OCI-M2 (cell line): ENCODE results near the gene SOX15.

Source experiments
- DNase-seq: peaks from one replicate; lab custom pipeline; 2025; ENCODE audit not compliant: unreplicated experiment; lab: John Stamatoyannopoulos, UW

Gene SOX15

DNA sequence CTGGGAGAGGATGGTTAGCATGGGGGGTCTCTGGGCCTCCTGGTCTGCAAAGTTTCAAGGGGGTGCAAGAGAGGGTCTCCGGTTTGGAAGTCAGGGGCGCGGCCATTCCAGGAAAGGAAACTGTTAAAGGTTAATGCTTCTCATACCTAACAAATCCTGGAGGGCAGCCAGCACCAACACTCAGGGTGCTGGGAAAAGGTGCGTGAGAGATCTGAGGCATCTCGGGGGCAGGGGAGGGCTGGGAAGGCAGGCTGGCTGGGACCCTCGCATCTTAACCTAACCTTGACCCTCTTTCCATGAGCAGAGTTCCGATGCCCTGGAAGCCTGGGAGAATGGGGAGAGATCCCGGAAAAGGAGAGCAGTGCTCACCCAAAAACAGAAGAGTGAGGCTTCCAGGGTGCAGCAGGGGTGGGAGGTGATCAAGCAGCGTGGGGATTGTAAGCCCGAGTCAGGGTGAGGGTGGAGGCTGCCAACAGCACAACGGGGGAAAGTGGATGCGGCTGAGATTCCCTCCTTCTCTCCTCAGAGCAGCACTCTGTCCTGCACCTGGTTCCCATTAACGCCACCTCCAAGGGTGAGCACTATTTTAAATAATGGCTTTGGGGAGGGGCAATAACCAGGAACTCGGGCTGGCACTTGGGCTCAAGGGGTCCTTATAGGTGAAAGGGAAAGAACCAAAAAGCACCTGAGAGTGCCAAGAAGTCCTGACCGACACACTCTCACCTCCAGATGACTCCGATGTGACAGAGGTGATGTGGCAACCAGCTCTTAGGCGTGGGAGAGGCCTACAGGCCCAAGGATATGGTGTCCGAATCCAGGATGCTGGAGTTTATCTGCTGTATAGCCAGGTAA is 30.3 kb downstream of the SOX15 start:
- DNase-seq, result no peak

DNA sequence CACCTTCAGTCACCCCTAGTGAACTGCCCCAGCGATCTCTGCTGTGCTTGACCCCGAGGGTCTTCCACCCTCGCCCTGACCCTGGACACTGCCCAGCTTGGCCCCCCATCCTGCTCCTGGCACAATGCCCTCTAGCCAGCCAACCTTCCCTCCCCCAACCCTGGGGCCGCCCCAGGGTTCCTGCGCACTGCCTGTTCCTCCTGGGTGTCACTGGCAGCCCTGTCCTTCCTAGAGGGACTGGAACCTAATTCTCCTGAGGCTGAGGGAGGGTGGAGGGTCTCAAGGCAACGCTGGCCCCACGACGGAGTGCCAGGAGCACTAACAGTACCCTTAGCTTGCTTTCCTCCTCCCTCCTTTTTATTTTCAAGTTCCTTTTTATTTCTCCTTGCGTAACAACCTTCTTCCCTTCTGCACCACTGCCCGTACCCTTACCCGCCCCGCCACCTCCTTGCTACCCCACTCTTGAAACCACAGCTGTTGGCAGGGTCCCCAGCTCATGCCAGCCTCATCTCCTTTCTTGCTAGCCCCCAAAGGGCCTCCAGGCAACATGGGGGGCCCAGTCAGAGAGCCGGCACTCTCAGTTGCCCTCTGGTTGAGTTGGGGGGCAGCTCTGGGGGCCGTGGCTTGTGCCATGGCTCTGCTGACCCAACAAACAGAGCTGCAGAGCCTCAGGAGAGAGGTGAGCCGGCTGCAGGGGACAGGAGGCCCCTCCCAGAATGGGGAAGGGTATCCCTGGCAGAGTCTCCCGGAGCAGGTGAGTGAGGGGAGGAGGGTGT is 31.2 kb downstream of the SOX15 start, which contains the start of gene TNFSF13:
Gene TNFSF13, plus strand, starts transcription at position 207 of the 776 bp plus-strand sequence. Its CDS starts 290 bp downstream, at position 497.
- no peak for DNase-seq

DNA sequence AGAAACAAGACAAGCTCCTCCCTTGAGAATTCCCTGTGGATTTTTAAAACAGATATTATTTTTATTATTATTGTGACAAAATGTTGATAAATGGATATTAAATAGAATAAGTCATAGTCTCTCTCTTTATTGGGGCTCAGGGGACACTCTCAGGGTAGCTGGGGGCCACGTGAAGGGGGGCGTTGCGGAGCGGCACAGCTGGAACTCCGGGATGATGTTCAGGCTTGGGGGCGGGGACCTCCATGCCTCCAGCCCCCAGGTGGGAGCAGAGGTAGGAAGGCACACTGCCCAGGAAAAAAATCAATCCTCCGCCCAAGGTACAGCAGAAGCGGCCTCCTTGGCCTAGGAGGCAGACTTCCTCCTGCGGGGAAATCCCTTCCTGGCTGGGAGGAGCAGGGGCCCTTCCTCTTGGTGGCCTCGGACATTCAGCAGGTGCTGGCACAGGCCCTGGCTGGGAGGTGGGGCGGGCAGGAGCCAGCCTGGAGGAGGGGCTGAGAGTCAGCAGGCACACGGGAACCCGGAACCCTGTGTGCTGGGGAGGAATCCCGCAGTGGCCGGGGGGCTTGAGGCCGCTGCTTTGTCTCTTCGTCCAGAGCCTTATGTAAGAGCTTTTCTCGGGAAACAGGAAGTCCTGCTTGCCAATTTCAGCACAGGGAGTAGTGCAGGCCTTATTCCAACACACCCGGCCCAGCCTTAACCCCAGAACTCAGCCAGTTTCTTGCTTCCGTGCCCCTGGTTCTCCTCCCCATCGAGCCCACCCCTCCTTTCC is 31.9 kb downstream of the SOX15 start:
- no peak for DNase-seq

DNA sequence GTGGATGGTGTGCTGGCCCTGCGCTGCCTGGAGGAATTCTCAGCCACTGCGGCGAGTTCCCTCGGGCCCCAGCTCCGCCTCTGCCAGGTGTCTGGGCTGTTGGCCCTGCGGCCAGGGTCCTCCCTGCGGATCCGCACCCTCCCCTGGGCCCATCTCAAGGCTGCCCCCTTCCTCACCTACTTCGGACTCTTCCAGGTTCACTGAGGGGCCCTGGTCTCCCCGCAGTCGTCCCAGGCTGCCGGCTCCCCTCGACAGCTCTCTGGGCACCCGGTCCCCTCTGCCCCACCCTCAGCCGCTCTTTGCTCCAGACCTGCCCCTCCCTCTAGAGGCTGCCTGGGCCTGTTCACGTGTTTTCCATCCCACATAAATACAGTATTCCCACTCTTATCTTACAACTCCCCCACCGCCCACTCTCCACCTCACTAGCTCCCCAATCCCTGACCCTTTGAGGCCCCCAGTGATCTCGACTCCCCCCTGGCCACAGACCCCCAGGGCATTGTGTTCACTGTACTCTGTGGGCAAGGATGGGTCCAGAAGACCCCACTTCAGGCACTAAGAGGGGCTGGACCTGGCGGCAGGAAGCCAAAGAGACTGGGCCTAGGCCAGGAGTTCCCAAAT is 32.6 kb downstream of the SOX15 start:
- DNase-seq, result no peak

DNA sequence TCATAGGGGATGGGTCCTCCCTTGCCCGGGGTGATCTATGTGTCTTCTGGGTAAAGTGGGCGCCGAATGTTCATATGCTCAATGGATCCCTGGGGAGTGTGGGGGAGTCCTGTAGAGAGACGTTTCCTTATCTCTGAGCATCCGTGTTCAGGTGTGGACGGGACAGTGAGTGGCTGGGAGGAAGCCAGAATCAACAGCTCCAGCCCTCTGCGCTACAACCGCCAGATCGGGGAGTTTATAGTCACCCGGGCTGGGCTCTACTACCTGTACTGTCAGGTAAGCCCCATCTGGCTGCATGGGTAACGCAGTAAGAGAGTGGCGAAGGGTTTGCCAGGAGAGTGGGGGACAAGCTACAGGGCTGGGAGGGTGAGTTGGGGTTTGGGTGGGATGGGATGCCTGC is 33.3 kb downstream of the SOX15 start:
- no peak for DNase-seq

DNA sequence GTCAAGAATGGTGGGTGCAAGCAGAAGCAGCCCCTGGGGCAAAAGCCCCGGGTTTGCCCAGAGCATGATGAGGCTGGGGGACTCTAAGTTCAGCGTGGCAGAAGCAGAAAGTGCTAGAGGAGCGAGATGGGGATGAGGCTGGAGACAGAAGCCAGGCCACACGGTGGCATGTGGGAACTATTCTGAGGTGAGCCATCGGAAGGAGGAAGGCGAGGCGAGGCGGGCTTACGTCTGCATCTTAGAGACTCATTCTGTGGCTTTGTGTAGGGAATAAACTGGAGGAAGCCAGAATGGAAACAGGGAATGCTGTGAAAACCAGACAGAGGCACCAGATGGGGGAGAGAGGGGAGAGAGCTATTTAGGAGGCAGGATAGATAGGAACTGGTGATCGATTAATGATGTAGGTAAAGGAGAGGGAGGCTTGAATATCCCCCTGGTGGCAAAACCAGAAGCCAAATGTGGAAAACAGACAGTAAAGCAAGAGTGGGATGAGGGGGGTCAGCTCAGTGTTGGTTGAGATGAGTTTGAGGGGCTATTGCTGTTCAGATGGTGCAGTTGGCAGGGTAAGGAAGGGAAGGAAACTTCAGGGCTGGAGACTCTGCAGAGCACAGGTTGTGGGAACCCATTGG is 34.5 kb downstream of the SOX15 start:
- no peak for DNase-seq

DNA sequence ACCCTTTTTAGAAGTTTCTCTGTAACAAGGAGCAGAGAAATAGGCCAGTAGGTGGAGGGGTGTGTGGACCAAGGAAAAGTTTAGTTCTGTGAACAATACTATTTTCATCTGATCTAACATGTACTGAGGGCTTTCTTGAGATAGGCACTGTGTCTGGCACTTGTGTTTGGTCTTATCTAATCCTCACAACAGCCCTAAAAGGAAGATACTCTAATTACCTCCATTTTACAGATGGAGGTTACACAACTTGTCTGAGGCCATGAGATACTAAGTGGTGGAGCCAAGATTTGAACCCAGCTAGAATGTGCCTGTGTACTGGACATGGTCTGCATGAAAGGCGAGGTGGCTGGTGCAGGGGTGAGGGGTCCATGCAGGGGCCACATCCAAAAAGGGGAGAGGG is 36.5 kb downstream of the SOX15 start:
- DNase-seq, result no peak

DNA sequence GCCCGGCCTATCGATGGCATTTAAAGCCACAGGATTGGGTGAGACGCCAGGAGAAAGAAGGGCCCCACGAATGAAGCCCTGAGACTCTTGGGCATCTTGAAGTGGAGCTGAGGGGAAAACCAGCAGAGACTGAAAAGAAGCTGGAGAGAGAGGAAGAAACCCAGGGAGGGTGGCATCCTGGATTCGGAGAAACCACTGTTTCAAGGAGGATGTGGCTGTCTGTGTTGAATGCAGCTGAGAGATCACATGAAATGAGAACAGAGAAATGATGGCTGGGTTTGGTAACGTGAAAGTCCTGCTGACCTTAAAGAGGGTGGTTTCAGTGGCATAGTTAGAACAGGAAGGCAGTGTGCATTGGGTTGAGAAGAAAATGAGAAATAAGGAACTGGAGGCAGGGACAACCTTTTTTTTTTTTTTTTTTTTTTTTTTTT is 37.3 kb downstream of the SOX15 start:
- no peak for DNase-seq

DNA sequence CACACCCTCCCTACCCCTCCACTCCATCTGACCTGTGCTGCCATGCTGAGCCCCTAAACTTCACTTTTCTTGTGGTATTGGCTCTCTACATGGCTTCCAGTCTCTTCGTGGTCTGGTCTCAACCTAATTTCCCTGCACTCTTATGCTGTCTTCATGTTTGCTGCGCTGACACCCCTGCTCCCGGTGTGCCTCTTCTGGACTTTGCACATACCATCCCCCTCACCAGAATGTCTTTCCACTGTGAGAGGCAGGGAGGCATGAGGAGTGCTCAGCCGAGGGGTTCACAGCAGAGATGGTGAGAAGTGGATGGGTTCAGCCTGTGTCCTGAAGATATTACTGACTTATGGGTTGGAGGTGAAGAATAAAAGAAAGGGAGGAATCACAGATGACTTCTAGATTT is 38.5 kb downstream of the SOX15 start:
- DNase-seq, result no peak

DNA sequence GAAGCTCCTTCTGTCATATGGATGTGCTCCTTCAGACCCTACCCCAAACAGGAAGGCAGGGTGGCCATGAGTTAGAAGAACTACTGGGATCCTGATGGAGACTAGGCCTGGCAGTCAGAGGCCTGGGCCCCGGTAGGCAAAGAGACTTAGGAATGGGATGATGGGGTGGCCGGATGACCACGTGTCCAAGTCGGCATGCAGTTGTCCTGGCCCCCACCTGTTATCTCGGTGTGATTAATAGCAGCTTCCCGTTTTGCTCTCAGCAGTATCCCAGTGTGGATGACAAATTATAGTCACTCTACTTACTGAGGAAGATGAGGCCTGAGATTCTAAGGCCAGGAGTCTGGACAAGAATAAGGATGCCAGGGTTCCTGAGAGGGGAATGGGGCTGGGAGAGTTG is 39.5 kb downstream of the SOX15 start:
- DNase-seq, result no peak

DNA sequence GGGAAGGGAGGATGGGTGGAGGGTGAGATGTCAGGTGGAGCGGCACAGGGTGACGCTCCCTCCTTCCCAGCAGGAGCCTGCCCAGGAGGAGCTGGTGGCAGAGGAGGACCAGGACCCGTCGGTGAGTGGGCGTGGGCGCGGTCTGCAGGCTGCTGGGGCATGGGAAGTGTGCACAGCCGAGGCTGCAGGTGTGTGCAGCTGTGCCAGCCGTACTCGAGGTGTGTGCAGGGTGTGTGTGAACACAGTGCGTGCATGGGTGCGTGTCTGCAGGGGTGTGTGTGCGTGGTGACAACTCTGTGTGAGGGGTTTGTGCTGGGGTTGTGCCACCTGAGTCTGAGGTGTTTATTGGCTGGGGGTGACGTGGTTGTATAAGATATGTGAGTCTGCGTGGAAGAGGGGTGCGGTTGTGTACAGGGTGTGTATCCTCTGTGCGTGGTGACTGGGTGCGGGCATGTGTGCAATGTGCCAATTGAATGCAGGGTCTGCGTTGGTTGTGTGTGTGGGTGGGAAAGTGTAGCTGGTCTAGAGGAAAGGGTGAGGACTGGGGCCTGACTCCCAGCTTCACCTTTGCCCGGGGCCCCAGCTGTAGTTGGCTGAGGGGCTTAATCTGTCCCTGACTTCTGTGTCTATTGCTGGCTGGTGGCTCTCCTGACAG is 40.4 kb downstream of the SOX15 start:
- no peak for DNase-seq

DNA sequence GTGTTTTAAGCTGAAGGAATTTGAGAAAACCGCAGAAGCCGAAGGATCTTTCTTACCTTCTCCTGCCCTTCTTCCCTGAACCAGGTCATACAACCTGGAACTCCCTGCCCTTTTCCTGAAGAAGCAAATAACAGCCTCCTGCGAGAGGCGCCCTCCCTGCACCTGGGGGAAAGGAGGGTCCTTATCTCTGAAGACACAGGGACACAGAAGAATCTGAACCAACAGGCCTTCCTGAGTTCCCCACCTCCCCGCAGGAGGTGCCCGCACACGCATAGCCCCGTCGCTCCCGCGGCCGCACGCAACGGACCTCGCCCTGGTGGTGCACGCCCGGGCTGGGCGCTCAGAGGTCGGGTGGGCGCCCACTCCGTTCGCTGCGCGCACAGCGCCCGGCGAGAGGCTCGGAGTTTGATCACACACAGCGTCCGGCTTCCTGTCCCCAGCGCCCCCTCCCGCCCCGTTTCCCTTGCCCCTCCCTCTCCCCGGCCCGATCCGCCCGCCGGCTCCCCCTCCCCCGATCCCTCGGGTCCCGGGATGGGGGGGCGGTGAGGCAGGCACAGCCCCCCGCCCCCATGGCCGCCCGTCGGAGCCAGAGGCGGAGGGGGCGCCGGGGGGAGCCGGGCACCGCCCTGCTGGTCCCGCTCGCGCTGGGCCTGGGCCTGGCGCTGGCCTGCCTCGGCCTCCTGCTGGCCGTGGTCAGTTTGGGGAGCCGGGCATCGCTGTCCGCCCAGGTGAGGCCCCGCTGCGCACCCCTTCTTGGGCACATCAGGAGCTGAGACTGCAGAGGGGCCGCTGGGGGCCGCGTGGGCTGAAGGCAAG is 41.1 kb downstream of the SOX15 start, which contains the start of gene TNFSF12:
Gene TNFSF12, plus strand, starts transcription at position 474 of the 816 bp plus-strand sequence. Its CDS starts 96 bp downstream, at position 570.
- DNase-seq, result no peak

DNA sequence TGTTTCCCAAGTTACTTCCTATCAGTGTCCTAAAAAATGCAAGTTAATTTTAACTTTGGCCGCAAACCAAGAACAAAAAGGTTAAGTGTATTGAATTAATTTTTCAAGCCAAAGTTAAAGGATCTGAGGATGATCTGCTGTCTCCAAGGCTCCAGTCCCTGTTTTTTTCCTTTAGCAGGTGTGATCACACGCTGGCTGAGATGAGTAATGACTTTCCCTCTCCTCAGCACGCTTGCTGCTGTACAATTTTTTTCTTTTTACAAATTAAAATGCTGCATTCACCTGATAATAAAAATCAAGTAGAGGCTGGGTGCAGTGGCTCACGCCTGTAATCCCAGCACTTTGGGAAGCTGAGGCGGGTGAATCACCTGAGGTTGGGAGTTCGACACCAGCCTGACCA is 45.0 kb downstream of the SOX15 start:
- no peak for DNase-seq

DNA sequence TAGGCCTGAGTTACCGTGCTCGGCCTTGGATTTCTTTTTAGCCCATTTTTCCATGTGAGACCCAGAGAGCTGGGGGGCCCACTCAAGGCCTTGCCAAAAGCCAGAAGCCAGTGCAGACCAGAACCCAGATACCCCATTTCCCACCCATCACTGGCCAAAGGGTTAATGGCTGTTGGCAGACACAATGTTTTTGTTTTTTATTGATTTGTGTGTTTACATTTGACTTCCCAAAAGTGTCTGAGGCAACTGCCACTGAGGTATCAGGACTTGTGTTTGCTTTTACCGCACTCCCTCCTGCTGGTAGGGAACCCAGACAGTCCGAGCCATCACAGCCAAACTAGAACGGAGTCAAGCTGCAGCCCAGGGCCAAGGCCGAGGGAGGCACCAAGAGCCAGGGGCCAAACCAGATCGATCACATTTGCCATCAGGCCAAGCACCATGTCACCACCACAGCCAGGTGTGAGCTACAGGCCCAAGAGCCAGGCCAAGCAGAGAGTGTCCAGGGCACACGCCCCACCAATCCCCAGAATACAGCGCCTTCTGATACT is 48.7 kb downstream of the SOX15 start:
- DNase-seq, result no peak

DNA sequence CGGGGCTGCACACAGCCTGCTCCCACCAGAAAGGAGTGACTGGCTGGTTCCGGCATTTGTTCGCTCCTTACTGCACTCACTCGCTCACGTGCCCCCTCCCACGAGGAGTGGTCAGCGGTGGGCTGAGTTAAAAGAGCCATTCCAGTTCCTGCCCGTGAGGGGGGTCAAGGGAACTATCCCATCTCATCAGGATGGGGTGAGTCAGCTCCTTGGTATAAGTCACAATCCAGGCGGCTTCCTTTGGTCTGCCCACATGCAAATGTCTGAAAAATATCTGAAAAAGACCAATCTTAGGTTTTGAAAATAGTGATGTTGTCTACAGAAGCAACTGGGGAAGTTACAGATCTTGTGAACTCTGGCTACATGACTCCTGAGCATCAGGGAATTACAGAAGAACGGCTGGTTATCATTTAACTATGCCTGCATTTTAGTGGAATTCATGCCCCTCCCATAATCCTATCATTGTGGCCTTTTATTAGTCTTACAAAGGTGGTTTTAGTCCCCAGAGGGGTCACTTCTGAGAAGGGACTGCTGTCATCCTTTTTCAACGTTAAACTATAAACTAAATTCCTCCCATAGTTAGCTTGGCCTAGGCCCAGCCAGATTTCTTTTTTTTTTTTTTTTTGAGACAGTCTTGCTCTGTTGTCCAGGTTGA is 50.9 kb downstream of the SOX15 start:
- DNase-seq, result no peak
